PFSK-1 (cell line): ENCODE results near the gene SERGEF.

Experiments used
- POLR2AphosphoS5 ChIP-seq: IDR thresholded peaks from 2 replicates; pipeline ENCODE4 v1.6.1; 2012; ENCODE audit warnings: low read depth, mild to moderate bottlenecking, control low read depth, low read length, moderate library complexity
- REST ChIP-seq, 2 experiments: IDR thresholded peaks; 2 replicates each; pipeline versions ENCODE4 v1.6.1 to v1.8.0; 2011 to 2012; ENCODE audit warnings: low read depth in 2 of 2, low read length in 2 of 2, control low read depth in 1 of 2, inconsistent platforms in 1 of 2, mild to moderate bottlenecking in 1 of 2, moderate library complexity in 1 of 2; ENCODE audit not compliant: insufficient read depth in 1 of 2
- SIN3A ChIP-seq: IDR thresholded peaks from 2 replicates; pipeline ENCODE4 v1.6.1; 2012; ENCODE audit warnings: mild to moderate bottlenecking, low read length, moderate library complexity, borderline replicate concordance; ENCODE audit not compliant: insufficient read depth
- TAF1 ChIP-seq: IDR thresholded peaks from 2 replicates; pipeline ENCODE4 v1.6.1; 2012; ENCODE audit warnings: low read length, control low read depth, borderline replicate concordance; ENCODE audit not compliant: insufficient read depth

GRCh38 chr11:17763244-17763643 lies 249.6 kb downstream of the SERGEF start:
- TF ChIP-seq POLR2AphosphoS5 (no peak), TAF1 (no peak), SIN3A (no peak), REST (IDR thresholded peaks at IDR 0.05; ENCODE audit: insufficient read depth in 1 of 2, low read depth in 2 of 2, low read length in 2 of 2) (no peak)
